GM18867 (cell line): ENCODE measurements around the gene MBD6.
"Not testable (repeated sequence)": the region's sequence is repeated elsewhere in the genome, so short reads cannot be mapped to it uniquely, and the experiment has no call there.

Experiments
- ATAC-seq: cut with Tn5 transposase; IDR thresholded peaks from one replicate; pipeline ENCODE4 v1.9.1; 2021; ENCODE audit warnings: mild to moderate bottlenecking, moderate library complexity; ENCODE audit not compliant: unreplicated experiment

Gene MBD6

GRCh38 chr12:57548488-57548887 is 25.9 kb downstream of the MBD6 start:
- ATAC-seq: no peak

GRCh38 chr12:57549203-57549908 is 26.7 kb downstream of the MBD6 start:
- no peak for ATAC-seq

- ATAC-seq: no peak
Observed at GRCh38 chr12:57549909-57550640, 27.5 kb downstream of the MBD6 start, which contains the start of gene KIF5A. TSS of gene KIF5A (plus strand) at chr12:57550044. CDS start at chr12:57550272, 228 bp downstream.

GRCh38 chr12:57550641-57551549 is 28.3 kb downstream of the MBD6 start:
- no peak for ATAC-seq

- no peak for ATAC-seq
Observed at GRCh38 chr12:57551637-57552305, 29.1 kb downstream of the MBD6 start.

- no peak for ATAC-seq
Observed at GRCh38 chr12:57552306-57552651, 29.7 kb downstream of the MBD6 start.

GRCh38 chr12:57552835-57553313 is 30.2 kb downstream of the MBD6 start:
- no peak for ATAC-seq

GRCh38 chr12:57553343-57554202 is 30.9 kb downstream of the MBD6 start:
- no peak for ATAC-seq

- ATAC-seq: no peak
Observed at GRCh38 chr12:57554453-57554852, 31.8 kb downstream of the MBD6 start.

- ATAC-seq: no peak
Observed at GRCh38 chr12:57554897-57555296, 32.3 kb downstream of the MBD6 start.

GRCh38 chr12:57558864-57559263 is 36.2 kb downstream of the MBD6 start:
- no peak for ATAC-seq

- ATAC-seq: no peak
Observed at GRCh38 chr12:57560516-57560915, 37.9 kb downstream of the MBD6 start.

GRCh38 chr12:57561117-57561516 is 38.5 kb downstream of the MBD6 start:
- ATAC-seq: not testable (repeated sequence)

GRCh38 chr12:57563358-57563757 is 40.7 kb downstream of the MBD6 start:
- no peak for ATAC-seq

GRCh38 chr12:57564178-57564740 is 41.6 kb downstream of the MBD6 start:
- ATAC-seq: no peak

- ATAC-seq: no peak
Observed at GRCh38 chr12:57568838-57569237, 46.2 kb downstream of the MBD6 start.

GRCh38 chr12:57569858-57570257 is 47.2 kb downstream of the MBD6 start:
- ATAC-seq: no peak

- not testable (repeated sequence) for ATAC-seq
Observed at GRCh38 chr12:57570438-57570837, 47.8 kb downstream of the MBD6 start.
